Small intestine (tissue), 7 donors: ENCODE measurements around the gene MRPL36. TPM values are rescaled to one million over a fixed set of nuclear protein-coding genes. Genes with fewer than 3 reads are reported as not detected.

Experiments used
- DNase-seq, 2 donors: peaks; one replicate each; pipeline versions ENCODE4 v3.0.0 to v3.0.0-alpha.2; 2013
- FAIRE-seq: peaks from 2 replicates; lab custom pipeline; 2012; peaks lifted over from hg19 to GRCh38; lab: Jason Lieb, UNC
- H3K27ac ChIP-seq, 3 donors: one replicate each; pipeline ENCODE4 v1.5.1; 2013; ENCODE audit warnings: low read length in 2 of 3, mild to moderate bottlenecking in 2 of 3, control low read depth in 1 of 3, inconsistent platforms in 1 of 3, low read depth in 1 of 3, moderate library complexity in 1 of 3
- H3K27me3 ChIP-seq, 3 donors: one replicate each; pipeline ENCODE4 v1.6.1; 2013; ENCODE audit warnings: low read length in 3 of 3, inconsistent platforms in 1 of 3; ENCODE audit not compliant: control insufficient read depth in 3 of 3, insufficient read depth in 3 of 3
- H3K36me3 ChIP-seq, 3 donors: one replicate each; pipeline ENCODE4 v1.6.1; 2013; ENCODE audit warnings: low read length in 3 of 3, inconsistent platforms in 1 of 3, low read depth in 1 of 3, mild to moderate bottlenecking in 1 of 3, moderate library complexity in 1 of 3; ENCODE audit not compliant: control insufficient read depth in 3 of 3, insufficient read depth in 2 of 3
- H3K4me1 ChIP-seq, 3 donors: one replicate each; pipeline ENCODE4 v1.6.1; 2013; ENCODE audit warnings: low read length in 2 of 3, inconsistent platforms in 1 of 3, low read depth in 1 of 3, mild to moderate bottlenecking in 1 of 3, moderate library complexity in 1 of 3; ENCODE audit not compliant: control insufficient read depth in 3 of 3, insufficient read depth in 2 of 3
- H3K4me3 ChIP-seq, 3 donors: one replicate each; pipeline ENCODE4 v1.5.1; 2013; ENCODE audit warnings: low read length in 3 of 3, control low read depth in 1 of 3, inconsistent platforms in 1 of 3, low read depth in 1 of 3, mild to moderate bottlenecking in 1 of 3, moderate library complexity in 1 of 3
- H3K9me3 ChIP-seq, 2 donors: one replicate each; pipeline ENCODE4 v1.6.1; 2013; ENCODE audit warnings: low read depth in 1 of 2, low read length in 1 of 2; ENCODE audit not compliant: control insufficient read depth in 2 of 2, insufficient read depth in 1 of 2
- WGBS, 3 donors: extraction: QIAGEN DNeasy Blood & Tissue Kit; methylation state at CpG; one replicate each; pipeline ENCODE4 v1.1.7; 2013; 5-methylcytosine and 5-hydroxymethylcytosine counted together
- polyA plus RNA-seq, 4 donors: library from polyadenylated mRNA; stranded (reverse) in 3 of 4; unstranded in 1 of 4; fragments of 200-250 nt in 3 of 4; fragments of 120-200 nt in 1 of 4; gene quantifications; one replicate each; pipeline versions ENCODE4 v1.2.1 to v1.2.3, GENCODE V29; 2013
- donor health status: healthy with polysubstance abuse.
- donor health status: control.
- donor health status: control.
- donor health status: Bipolar disorder and iron deficiency.
- donor health status: healthy.

The MRPL36 gene
- polyA plus RNA-seq, 4 donors, result 30.9 to 101 (median 75.8) TPM

DNA sequence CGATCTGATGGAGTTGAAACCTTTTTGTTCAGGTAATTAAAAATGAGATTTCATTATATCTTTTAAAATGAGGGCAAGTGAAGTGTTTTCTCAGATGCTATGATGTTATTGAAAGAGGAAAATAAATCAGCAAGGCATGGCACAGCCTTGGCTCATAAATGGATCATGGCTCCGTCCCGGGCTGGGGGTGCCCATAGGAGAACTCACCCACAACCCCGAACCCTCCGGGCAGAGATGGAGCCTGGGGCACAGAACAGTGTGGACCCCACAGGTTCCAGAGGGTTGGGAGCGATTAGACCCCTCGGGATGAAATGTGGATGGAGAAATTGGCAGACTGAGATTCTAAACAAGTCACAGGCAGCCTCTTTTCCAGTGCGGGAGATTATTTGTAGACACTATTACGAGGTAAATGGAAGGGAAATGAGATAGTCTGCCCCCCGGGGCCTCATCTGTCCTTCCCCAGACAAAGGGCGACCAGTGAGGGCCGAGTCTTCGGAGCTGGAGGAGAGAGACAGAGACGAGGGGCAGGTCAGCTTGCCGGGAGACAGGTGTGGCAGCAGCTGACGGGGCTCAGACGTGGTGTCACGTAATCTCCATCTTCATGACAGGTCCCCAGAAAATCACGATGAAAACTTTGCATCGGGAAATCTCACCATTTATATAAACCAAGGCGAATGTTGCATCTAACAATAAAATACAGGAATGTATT lies 35.2 kb upstream of the MRPL36 start:
- Histone ChIP-seq H3K4me3 (no peak overlapping the region), H3K36me3 (no peaks in the 10 kb centered on the region), H3K4me1 (no peaks in the 10 kb centered on the region), H3K27me3 (peaks cover 3 to 34% (median 5%) of the 10 kb centered on the region in 3 donors), H3K27ac (no peak overlapping the region), H3K9me3 (no peaks in the 10 kb centered on the region)
- 45 to 61% (median 50%) methylated on average over 21 of the region's 21 CpGs for WGBS, 3 donors
- DNase-seq (no peak), FAIRE-seq (no peak)

- Histone ChIP-seq H3K9me3 (no peaks in the 10 kb centered on the region), H3K4me3 (no peak overlapping the region), H3K27me3 (peaks cover 2 to 34% (median 5%) of the 10 kb centered on the region in 3 donors), H3K4me1 (no peaks in the 10 kb centered on the region), H3K36me3 (no peaks in the 10 kb centered on the region), H3K27ac (no peak overlapping the region)
- no peak for FAIRE-seq
- 70 to 80% (median 75%) methylated on average over 22 of the region's 22 CpGs for WGBS, 3 donors
- DNase-seq, result no peak
Observed at GRCh38 chr5:1834022-1834551, 34.5 kb upstream of the MRPL36 start.

- no peaks in the 10 kb centered on the region for H3K4me1 ChIP-seq
- no peak for FAIRE-seq
- H3K27ac ChIP-seq, result no peak overlapping the region
- H3K9me3 ChIP-seq, result no peaks in the 10 kb centered on the region
- H3K27me3 ChIP-seq, result peaks cover 0 to 32% (median 5%) of the 10 kb centered on the region in 3 donors
- WGBS, 3 donors, result 66 to 81% (median 70%) methylated on average over 12 to 16 of the region's 16 CpGs
- no peaks in the 10 kb centered on the region for H3K36me3 ChIP-seq
- H3K4me3 ChIP-seq, result no peak overlapping the region
- no peak for DNase-seq
Observed at GRCh38 chr5:1833264-1834021, 33.8 kb upstream of the MRPL36 start.

DNA sequence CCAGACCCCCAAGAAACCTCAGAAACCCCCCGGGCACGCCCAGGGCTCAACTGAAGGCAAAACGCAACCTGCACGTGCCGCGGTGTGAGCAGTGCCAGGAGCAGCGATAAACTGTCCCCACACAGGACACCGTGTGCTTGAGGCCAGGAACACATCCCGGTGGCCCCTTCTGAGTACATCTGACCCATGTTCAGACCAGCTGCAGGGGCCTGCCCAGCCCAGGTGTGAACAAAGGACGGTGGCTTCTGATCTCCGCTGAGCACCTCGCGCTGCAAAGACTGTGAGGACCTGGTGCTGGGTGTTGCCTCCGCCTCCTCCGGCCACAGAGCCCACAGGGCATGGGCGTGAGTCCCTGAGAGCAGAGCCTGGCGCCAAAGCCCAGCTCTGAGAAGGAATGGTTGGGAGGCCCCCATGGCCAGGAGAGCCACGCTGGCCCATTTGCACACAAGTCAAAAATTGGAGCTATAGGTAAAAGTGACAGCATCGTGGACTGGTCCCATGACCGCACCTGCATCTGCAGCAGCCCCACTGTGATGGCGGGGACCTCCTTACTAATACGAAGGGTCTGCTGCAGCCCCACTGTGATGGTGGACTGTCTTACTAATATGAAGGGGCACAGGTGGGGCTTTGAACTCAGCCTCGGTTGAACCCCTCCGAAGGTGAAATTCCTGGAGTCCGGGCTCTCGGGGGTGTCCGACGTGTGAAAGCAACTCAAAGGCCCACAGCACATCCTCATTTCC lies 33.0 kb upstream of the MRPL36 start:
- DNase-seq (no peak), FAIRE-seq (no peak)
- no peak overlapping the region for H3K4me3 ChIP-seq
- no peaks in the 10 kb centered on the region for H3K9me3 ChIP-seq
- no peaks in the 10 kb centered on the region for H3K36me3 ChIP-seq
- WGBS, 3 donors, result 74 to 77% (median 75%) methylated on average over 28 of the region's 28 CpGs
- H3K27me3 ChIP-seq, result peaks cover 0 to 30% (median 5%) of the 10 kb centered on the region in 3 donors
- H3K27ac ChIP-seq, result no peak overlapping the region
- H3K4me1 ChIP-seq, result peaks cover 0 to 2% (median 0%) of the 10 kb centered on the region in 3 donors

DNA sequence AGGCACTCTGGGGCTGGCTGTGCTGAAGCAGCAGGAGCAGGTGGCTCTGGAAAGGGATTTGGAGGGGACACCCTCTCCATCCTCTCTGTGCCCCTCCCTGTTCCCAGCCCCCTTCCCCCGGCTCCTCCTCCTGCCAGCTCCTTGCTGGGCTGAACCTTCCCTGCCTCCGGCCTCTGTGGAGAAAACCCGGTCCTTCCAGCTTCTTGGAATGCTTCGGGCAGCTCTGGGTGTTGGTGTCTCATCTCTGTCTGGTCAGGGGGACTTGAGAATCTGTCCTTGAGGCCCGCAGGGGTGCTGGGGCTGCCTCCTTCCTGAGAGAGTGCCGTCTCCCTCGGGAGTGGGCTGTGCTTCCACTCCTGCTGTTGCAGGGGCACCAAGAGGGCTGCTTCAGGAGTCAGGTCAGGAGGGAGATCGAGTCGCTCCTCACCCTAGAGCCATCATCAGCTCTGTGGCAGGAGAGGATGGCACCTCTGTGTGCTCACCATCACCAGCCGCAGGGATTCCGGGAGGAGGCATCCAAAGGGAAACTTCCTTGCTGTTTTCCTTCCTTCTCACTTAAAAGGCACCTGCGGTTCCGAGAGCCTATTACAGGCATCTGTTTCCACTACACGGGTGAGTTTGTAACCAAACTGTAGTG lies 32.2 kb upstream of the MRPL36 start:
- 43 to 51% (median 46%) methylated on average over 13 to 14 of the region's 14 CpGs for WGBS, 3 donors
- H3K4me3 ChIP-seq, result no peak overlapping the region
- peaks cover 0 to 27% (median 5%) of the 10 kb centered on the region in 3 donors for H3K27me3 ChIP-seq
- FAIRE-seq (no peak), DNase-seq (no peak)
- H3K4me1 ChIP-seq, result peaks cover 0 to 3% (median 0%) of the 10 kb centered on the region in 3 donors
- H3K27ac ChIP-seq, result no peak overlapping the region
- no peaks in the 10 kb centered on the region for H3K9me3 ChIP-seq
- no peaks in the 10 kb centered on the region for H3K36me3 ChIP-seq

DNA sequence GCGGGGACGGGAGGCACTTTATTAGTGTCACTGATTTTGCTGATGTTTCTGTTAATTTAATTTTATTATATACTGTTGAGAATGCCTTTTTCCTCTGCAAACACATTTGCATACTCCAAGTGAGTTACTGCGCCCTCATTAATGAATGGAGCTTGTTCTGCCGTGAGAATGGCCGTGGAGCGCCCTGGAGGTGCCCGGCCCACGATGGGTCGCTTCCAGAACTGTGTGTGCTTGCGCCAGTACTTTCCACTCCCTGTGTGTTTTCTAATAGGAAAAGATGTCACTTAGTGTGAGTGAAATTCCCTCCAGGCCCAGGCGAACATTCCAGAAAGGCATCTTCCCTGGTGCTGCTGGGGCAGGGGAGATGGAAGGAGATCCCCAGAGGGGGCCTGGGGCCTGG lies 31.6 kb upstream of the MRPL36 start:
- no peak for FAIRE-seq
- H3K4me3 ChIP-seq, result no peak overlapping the region
- H3K27me3 ChIP-seq, result peaks cover 0 to 23% (median 3%) of the 10 kb centered on the region in 3 donors
- DNase-seq, result no peak
- peaks cover 0 to 3% (median 0%) of the 10 kb centered on the region in 3 donors for H3K4me1 ChIP-seq
- H3K9me3 ChIP-seq, result no peaks in the 10 kb centered on the region
- no peaks in the 10 kb centered on the region for H3K36me3 ChIP-seq
- H3K27ac ChIP-seq, result no peak overlapping the region
- 84 to 90% (median 87%) methylated on average over 11 of the region's 11 CpGs for WGBS, 3 donors

GRCh38 chr5:1830571-1831228 lies 31.1 kb upstream of the MRPL36 start:
- FAIRE-seq (no peak), DNase-seq (no peak)
- WGBS, 3 donors, result 78 to 90% (median 81%) methylated on average over 17 of the region's 17 CpGs
- Histone ChIP-seq H3K27me3 (peaks cover 0 to 22% (median 3%) of the 10 kb centered on the region in 3 donors), H3K36me3 (no peaks in the 10 kb centered on the region), H3K4me1 (peaks cover 0 to 3% (median 0%) of the 10 kb centered on the region in 3 donors), H3K9me3 (no peaks in the 10 kb centered on the region), H3K27ac (no peak overlapping the region), H3K4me3 (no peak overlapping the region)
